Sigmoid colon (tissue), 4 donors: ENCODE measurements around the gene VPS13D.

Experiments
- EP300 ChIP-seq, 4 donors: sonication (generic); formaldehyde crosslinking; IDR thresholded peaks; one replicate each; pipeline ENCODE4 v1.6.1; 2017; ENCODE audit warnings: antibody characterized with exemption in 4 of 4
- POLR2AphosphoS5 ChIP-seq, 4 donors: sonication (generic); formaldehyde crosslinking; IDR thresholded peaks; one replicate each; pipeline ENCODE4 v1.6.1; 2017; ENCODE audit warnings: antibody characterized with exemption in 4 of 4
- TF ChIP-seq, protein P1 (sequence below), 4 experiments: fragments of 450-650 bp in 3 of 4; fragments of 200-600 bp in 1 of 4; IDR thresholded peaks; one replicate each; pipeline ENCODE4 v1.5.1; 2016 to 2019; ENCODE audit warnings: antibody characterized with exemption in 4 of 4, mild to moderate bottlenecking in 3 of 4, moderate library complexity in 2 of 4

DNA sequence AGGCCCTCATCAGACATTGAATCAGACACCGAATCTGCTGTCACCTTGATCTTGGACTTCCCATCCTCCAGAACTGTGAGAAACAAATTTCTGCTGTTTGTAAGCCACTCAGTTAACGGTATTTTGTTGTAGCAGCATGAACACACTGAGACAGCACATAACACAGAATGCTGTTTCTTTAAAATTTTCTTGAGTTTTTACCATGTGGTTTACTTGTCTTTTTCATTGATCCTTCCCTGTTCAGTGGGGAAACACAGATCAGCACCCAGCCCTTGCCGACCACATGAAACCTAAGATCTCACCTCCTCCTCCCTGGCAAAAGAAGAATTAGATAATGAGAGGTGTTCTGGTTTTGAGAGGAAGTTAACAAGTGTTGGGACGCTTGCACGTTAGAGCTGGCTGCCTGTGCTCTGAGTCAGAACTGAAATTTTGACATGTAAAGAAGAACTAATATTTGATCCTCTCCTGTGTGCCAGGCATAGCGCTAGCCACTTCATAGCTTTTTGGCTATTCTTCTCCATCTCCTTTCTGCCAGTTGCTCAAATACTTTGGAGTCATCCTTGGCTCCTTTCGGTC lies 208.6 kb downstream of the VPS13D start:
- TF ChIP-seq EP300 (IDR thresholded peaks at IDR 0.05) (no peak), POLR2AphosphoS5 (IDR thresholded peaks at IDR 0.05) (no peak)
- TF ChIP-seq, protein P1, sequence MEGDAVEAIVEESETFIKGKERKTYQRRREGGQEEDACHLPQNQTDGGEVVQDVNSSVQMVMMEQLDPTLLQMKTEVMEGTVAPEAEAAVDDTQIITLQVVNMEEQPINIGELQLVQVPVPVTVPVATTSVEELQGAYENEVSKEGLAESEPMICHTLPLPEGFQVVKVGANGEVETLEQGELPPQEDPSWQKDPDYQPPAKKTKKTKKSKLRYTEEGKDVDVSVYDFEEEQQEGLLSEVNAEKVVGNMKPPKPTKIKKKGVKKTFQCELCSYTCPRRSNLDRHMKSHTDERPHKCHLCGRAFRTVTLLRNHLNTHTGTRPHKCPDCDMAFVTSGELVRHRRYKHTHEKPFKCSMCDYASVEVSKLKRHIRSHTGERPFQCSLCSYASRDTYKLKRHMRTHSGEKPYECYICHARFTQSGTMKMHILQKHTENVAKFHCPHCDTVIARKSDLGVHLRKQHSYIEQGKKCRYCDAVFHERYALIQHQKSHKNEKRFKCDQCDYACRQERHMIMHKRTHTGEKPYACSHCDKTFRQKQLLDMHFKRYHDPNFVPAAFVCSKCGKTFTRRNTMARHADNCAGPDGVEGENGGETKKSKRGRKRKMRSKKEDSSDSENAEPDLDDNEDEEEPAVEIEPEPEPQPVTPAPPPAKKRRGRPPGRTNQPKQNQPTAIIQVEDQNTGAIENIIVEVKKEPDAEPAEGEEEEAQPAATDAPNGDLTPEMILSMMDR (IDR thresholded peaks at IDR 0.05): no peak
